ENCODE results near the gene WDR6. TPM values are rescaled to one million over a fixed set of nuclear protein-coding genes. Genes with fewer than 3 reads are reported as not detected.

Gene WDR6
- total and polyA plus RNA-seq, 3 experiments from 2014 or later = 82.9 to 167 (median 158) TPM

GRCh38 chr3:49030321-49030720, 23.1 kb downstream of the WDR6 start:
- Histone ChIP-seq H3K36me3 (ENCODE audit: insufficient read depth, low read length) (peaks cover 52% of the 10 kb centered on the region), H3K27ac (ENCODE audit: low read depth, low read length) (no peak overlapping the region), H3K4me1 (ENCODE audit: insufficient read depth, low read length) (peaks cover 16% of the 10 kb centered on the region), H3K4me3 (ENCODE audit: low read length) (no peak overlapping the region), H3K9me3 (ENCODE audit: low read length) (no peaks in the 10 kb centered on the region), H3K27me3 (ENCODE audit: insufficient read depth, low read length, poor library complexity, severe bottlenecking) (no peaks in the 10 kb centered on the region)
- peaks cover 0 to 72% (median 12%) of the 10 kb centered on the region in 3 donors for H3K36me3 Mint-ChIP-seq
- peak overlapping the region in 1 of 7 donors; percentile 44 for H3K4me3 Mint-ChIP-seq
- CTCF ChIA-PET = interaction anchor here (1.0 to 2.0 kb wide), 3 partner anchors 9 to 64 kb away, joined by 3 to 9 read pairs (median 4); partner anchors contain the start of genes NDUFAF3 and QRICH1
- peak overlapping the region in 6 of 8 donors; percentile 69 to 98 (median 88) for H3K27ac Mint-ChIP-seq
- peaks cover 0 to 2% of the 10 kb centered on the region in 2 donors for H3K27me3 Mint-ChIP-seq
- H3K9me3 Mint-ChIP-seq = peaks cover 0 to 2% (median 0%) of the 10 kb centered on the region in 5 donors
- DNase-seq = no peak
- H3K4me1 Mint-ChIP-seq = peaks cover 23 to 40% (median 31%) of the 10 kb centered on the region in 3 donors
- POLR2A ChIA-PET = no interaction called here

GRCh38 chr3:49032646-49033304, 25.6 kb downstream of the WDR6 start:
- POLR2A ChIA-PET = no interaction called here
- Histone ChIP-seq H3K9me3 (ENCODE audit: low read length) (no peaks in the 10 kb centered on the region), H3K4me3 (ENCODE audit: low read length) (no peak overlapping the region), H3K36me3 (ENCODE audit: insufficient read depth, low read length) (peaks cover 46% of the 10 kb centered on the region), H3K4me1 (ENCODE audit: insufficient read depth, low read length) (peaks cover 16% of the 10 kb centered on the region), H3K27ac (ENCODE audit: low read depth, low read length) (no peak overlapping the region), H3K27me3 (ENCODE audit: insufficient read depth, low read length, poor library complexity, severe bottlenecking) (no peaks in the 10 kb centered on the region)
- Mint-ChIP-seq H3K4me3 (no peak overlapping the region), H3K36me3 (peaks cover 0 to 73% (median 12%) of the 10 kb centered on the region in 3 donors), H3K27ac (peak overlapping the region in 3 of 8 donors; percentile 21 to 95 (median 67)), H3K4me1 (peaks cover 18 to 20% (median 19%) of the 10 kb centered on the region in 3 donors), H3K27me3 (peaks cover 0 to 2% of the 10 kb centered on the region in 2 donors), H3K9me3 (peaks cover 0 to 2% (median 0%) of the 10 kb centered on the region in 5 donors)
- no peak for DNase-seq
- CTCF ChIA-PET = interaction anchor here (1.2 to 2.0 kb wide), 2 partner anchors 11 to 45 kb away, joined by 3 to 11 read pairs; partner anchors contain the start of gene NDUFAF3

- Histone ChIP-seq H3K9me3 (ENCODE audit: low read length) (no peaks in the 10 kb centered on the region), H3K27ac (ENCODE audit: low read depth, low read length) (no peak overlapping the region), H3K4me3 (ENCODE audit: low read length) (no peak overlapping the region), H3K27me3 (ENCODE audit: insufficient read depth, low read length, poor library complexity, severe bottlenecking) (no peaks in the 10 kb centered on the region), H3K36me3 (ENCODE audit: insufficient read depth, low read length) (peaks cover 46% of the 10 kb centered on the region), H3K4me1 (ENCODE audit: insufficient read depth, low read length) (peaks cover 2% of the 10 kb centered on the region)
- Mint-ChIP-seq H3K36me3 (peaks cover 0 to 69% (median 12%) of the 10 kb centered on the region in 3 donors), H3K4me3 (no peak overlapping the region), H3K27ac (peak overlapping the region in 2 of 8 donors; percentile 17 to 59), H3K27me3 (peaks cover 0 to 2% of the 10 kb centered on the region in 2 donors), H3K9me3 (no peaks in the 10 kb centered on the region), H3K4me1 (peaks cover under 1 to 2% (median 1%) of the 10 kb centered on the region in 3 donors)
- CTCF ChIA-PET = interaction anchor here (1.2 kb wide), 1 partner anchor 47 kb away, joined by 7 read pairs; no protein-coding TSS in a partner anchor
- POLR2A ChIA-PET = interaction anchor here (0.5 to 0.8 kb wide), 2 partner anchors 13 to 25 kb away, joined by 3 to 4 read pairs; partner anchors contain the start of gene NDUFAF3
- DNase-seq = no peak
Observed at GRCh38 chr3:49034650-49035049, 27.5 kb downstream of the WDR6 start.

- DNase-seq = no peak
Observed at GRCh38 chr3:49035281-49035680, 28.1 kb downstream of the WDR6 start.

GRCh38 chr3:49053543-49053942, 46.4 kb downstream of the WDR6 start:
- H3K36me3 Mint-ChIP-seq = peaks cover 0 to 74% (median 18%) of the 10 kb centered on the region in 3 donors
- Histone ChIP-seq H3K4me1 (ENCODE audit: insufficient read depth, low read length) (no peaks in the 10 kb centered on the region), H3K9me3 (ENCODE audit: low read length) (no peaks in the 10 kb centered on the region), H3K36me3 (ENCODE audit: insufficient read depth, low read length) (peaks cover 39% of the 10 kb centered on the region), H3K4me3 (ENCODE audit: low read length) (no peak overlapping the region), H3K27ac (ENCODE audit: low read depth, low read length) (no peak overlapping the region), H3K27me3 (ENCODE audit: insufficient read depth, low read length, poor library complexity, severe bottlenecking) (no peaks in the 10 kb centered on the region)
- no peak overlapping the region for H3K4me3 Mint-ChIP-seq
- H3K9me3 Mint-ChIP-seq = no peaks in the 10 kb centered on the region
- peak overlapping the region in 1 of 8 donors; percentile 79 for H3K27ac Mint-ChIP-seq
- DNase-seq = no peak
- POLR2A ChIA-PET = interaction anchor here (0.7 kb wide), 2 partner anchors 12 to 221 kb away, joined by 3 to 4 read pairs; no protein-coding TSS in a partner anchor
- CTCF ChIA-PET = no interaction called here
- H3K27me3 Mint-ChIP-seq = no peaks in the 10 kb centered on the region
- peaks cover 12 to 31% (median 18%) of the 10 kb centered on the region in 3 donors for H3K4me1 Mint-ChIP-seq

More at GRCh38 chr3:49035281-49035680, 28.1 kb downstream of the WDR6 start:
- Mint-ChIP-seq H3K9me3 (no peaks in the 10 kb centered on the region), H3K27ac (no peak overlapping the region), H3K4me3 (no peak overlapping the region), H3K4me1 (peaks cover 0 to 2% (median 0%) of the 10 kb centered on the region in 3 donors), H3K27me3 (peaks cover 0 to 2% of the 10 kb centered on the region in 2 donors), H3K36me3 (peaks cover 0 to 69% (median 12%) of the 10 kb centered on the region in 3 donors)
- H3K27ac ChIP-seq (ENCODE audit: low read depth, low read length) = no peak overlapping the region
- H3K9me3 ChIP-seq (ENCODE audit: low read length) = no peaks in the 10 kb centered on the region
- H3K4me3 ChIP-seq (ENCODE audit: low read length) = no peak overlapping the region
- ChIA-PET POLR2A (interaction anchor here (0.5 kb wide), 1 partner anchor 26 kb away, joined by 4 read pairs; no protein-coding TSS in a partner anchor), CTCF (no interaction called here)
- no peaks in the 10 kb centered on the region for H3K27me3 ChIP-seq (ENCODE audit: insufficient read depth, low read length, poor library complexity, severe bottlenecking)
- peaks cover 46% of the 10 kb centered on the region for H3K36me3 ChIP-seq (ENCODE audit: insufficient read depth, low read length)
- H3K4me1 ChIP-seq (ENCODE audit: insufficient read depth, low read length) = no peaks in the 10 kb centered on the region

- POLR2A ChIA-PET = no interaction called here
- no peak overlapping the region for H3K27ac ChIP-seq (ENCODE audit: low read depth, low read length)
- no peaks in the 10 kb centered on the region for H3K27me3 ChIP-seq (ENCODE audit: insufficient read depth, low read length, poor library complexity, severe bottlenecking)
- H3K36me3 Mint-ChIP-seq = peaks cover 0 to 76% (median 18%) of the 10 kb centered on the region in 3 donors
- CTCF ChIA-PET = interaction anchor here (1.6 kb wide), 1 partner anchor 32 kb away, joined by 5 read pairs; the partner anchor contains the start of gene NDUFAF3
- H3K27ac Mint-ChIP-seq = peak overlapping the region in 5 of 8 donors; percentile 8 to 79 (median 34)
- no peak for DNase-seq
- no peaks in the 10 kb centered on the region for H3K9me3 ChIP-seq (ENCODE audit: low read length)
- H3K36me3 ChIP-seq (ENCODE audit: insufficient read depth, low read length) = peaks cover 39% of the 10 kb centered on the region
- no peak overlapping the region for H3K4me3 ChIP-seq (ENCODE audit: low read length)
- H3K4me3 Mint-ChIP-seq = no peak overlapping the region
- H3K4me1 ChIP-seq (ENCODE audit: insufficient read depth, low read length) = no peaks in the 10 kb centered on the region
- no peaks in the 10 kb centered on the region for H3K27me3 Mint-ChIP-seq
- peaks cover 12 to 31% (median 18%) of the 10 kb centered on the region in 3 donors for H3K4me1 Mint-ChIP-seq
- H3K9me3 Mint-ChIP-seq = no peaks in the 10 kb centered on the region
Observed at GRCh38 chr3:49054344-49054862, 47.2 kb downstream of the WDR6 start.

GRCh38 chr3:49057268-49057667, 50.1 kb downstream of the WDR6 start:
- H3K4me3 ChIP-seq (ENCODE audit: low read length) = no peak overlapping the region
- no peaks in the 10 kb centered on the region for H3K9me3 ChIP-seq (ENCODE audit: low read length)
- ChIA-PET CTCF (no interaction called here), POLR2A (no interaction called here)
- peaks cover 42% of the 10 kb centered on the region for H3K36me3 ChIP-seq (ENCODE audit: insufficient read depth, low read length)
- no peak for DNase-seq
- no peaks in the 10 kb centered on the region for H3K27me3 ChIP-seq (ENCODE audit: insufficient read depth, low read length, poor library complexity, severe bottlenecking)
- H3K27ac ChIP-seq (ENCODE audit: low read depth, low read length) = no peak overlapping the region
- Mint-ChIP-seq H3K4me3 (no peak overlapping the region), H3K9me3 (no peaks in the 10 kb centered on the region), H3K27me3 (no peaks in the 10 kb centered on the region), H3K36me3 (peaks cover 0 to 67% (median 15%) of the 10 kb centered on the region in 3 donors), H3K4me1 (peaks cover 4 to 15% (median 5%) of the 10 kb centered on the region in 3 donors), H3K27ac (peak overlapping the region in 1 of 8 donors; percentile 27)
- no peaks in the 10 kb centered on the region for H3K4me1 ChIP-seq (ENCODE audit: insufficient read depth, low read length)

- H3K27ac Mint-ChIP-seq = peak overlapping the region in 2 of 8 donors; percentile 11 to 27
- Histone ChIP-seq H3K4me3 (ENCODE audit: low read length) (no peak overlapping the region), H3K27me3 (ENCODE audit: insufficient read depth, low read length, poor library complexity, severe bottlenecking) (no peaks in the 10 kb centered on the region), H3K4me1 (ENCODE audit: insufficient read depth, low read length) (no peaks in the 10 kb centered on the region), H3K9me3 (ENCODE audit: low read length) (no peaks in the 10 kb centered on the region), H3K36me3 (ENCODE audit: insufficient read depth, low read length) (peaks cover 42% of the 10 kb centered on the region), H3K27ac (ENCODE audit: low read depth, low read length) (no peak overlapping the region)
- no peaks in the 10 kb centered on the region for H3K9me3 Mint-ChIP-seq
- no peak for DNase-seq
- peaks cover 1 to 15% (median 5%) of the 10 kb centered on the region in 3 donors for H3K4me1 Mint-ChIP-seq
- ChIA-PET POLR2A (no interaction called here), CTCF (no interaction called here)
- H3K36me3 Mint-ChIP-seq = peaks cover 0 to 65% (median 13%) of the 10 kb centered on the region in 3 donors
- no peaks in the 10 kb centered on the region for H3K27me3 Mint-ChIP-seq
- H3K4me3 Mint-ChIP-seq = no peak overlapping the region
Observed at GRCh38 chr3:49058011-49058410, 50.8 kb downstream of the WDR6 start.
